HG02678 (cell line): ENCODE data around the gene C1QTNF6.

Experiments used
- ATAC-seq: cut with Tn5 transposase; IDR thresholded peaks from one replicate; pipeline ENCODE4 v1.9.1; 2021; ENCODE audit warnings: mild to moderate bottlenecking, moderate library complexity; ENCODE audit not compliant: unreplicated experiment

The C1QTNF6 gene

GRCh38 chr22:37224757-37225420 is 36.8 kb upstream of the C1QTNF6 start:
- ATAC-seq: no peak

- no peak for ATAC-seq
These were observed 36.0 kb upstream of the C1QTNF6 start for GRCh38 chr22:37223965-37224551.

GRCh38 chr22:37222440-37222971 is 34.5 kb upstream of the C1QTNF6 start:
- no peak for ATAC-seq

GRCh38 chr22:37221424-37222333 is 33.6 kb upstream of the C1QTNF6 start:
- ATAC-seq: no peak

- no peak for ATAC-seq
These were observed 32.5 kb upstream of the C1QTNF6 start for GRCh38 chr22:37220543-37220981.

GRCh38 chr22:37219533-37219932 is 31.5 kb upstream of the C1QTNF6 start:
- peak; percentile 13 for ATAC-seq

- ATAC-seq: peak; percentile 79
These were observed 30.8 kb upstream of the C1QTNF6 start for GRCh38 chr22:37218771-37219411.

- no peak for ATAC-seq
These were observed 30.3 kb upstream of the C1QTNF6 start for GRCh38 chr22:37218399-37218770.

GRCh38 chr22:37215890-37216289 is 27.8 kb upstream of the C1QTNF6 start:
- ATAC-seq: no peak

- ATAC-seq: no peak
These were observed 26.6 kb upstream of the C1QTNF6 start for GRCh38 chr22:37214731-37215030.

- no peak for ATAC-seq
These were observed 26.1 kb upstream of the C1QTNF6 start for GRCh38 chr22:37213941-37214730.

GRCh38 chr22:37213218-37213855 is 25.3 kb upstream of the C1QTNF6 start:
- ATAC-seq: no peak

GRCh38 chr22:37212174-37212906 is 24.3 kb upstream of the C1QTNF6 start, which contains the start of gene SSTR3:
Gene SSTR3, minus strand, starts transcription at chr22:37212477. Its CDS starts 4,674 bp downstream, at chr22:37207803.
- ATAC-seq: no peak

GRCh38 chr22:37211866-37212173 is 23.8 kb upstream of the C1QTNF6 start:
- no peak for ATAC-seq

GRCh38 chr22:37211075-37211865 is 23.2 kb upstream of the C1QTNF6 start:
- no peak for ATAC-seq

- ATAC-seq: no peak
These were observed 22.2 kb upstream of the C1QTNF6 start for GRCh38 chr22:37210041-37210803.

- ATAC-seq: no peak
These were observed 21.2 kb upstream of the C1QTNF6 start for GRCh38 chr22:37209140-37209845.
